WTC11 (cell line): ENCODE data around the gene CLOCK. TPM values are rescaled to one million over a fixed set of nuclear protein-coding genes. Genes with fewer than 3 reads are reported as not detected.
A peak's percentile ranks its signal among the peaks of the same experiment; 100 is the strongest.
"Not testable (repeated sequence)": the region's sequence is repeated elsewhere in the genome, so short reads cannot be mapped to it uniquely, and the experiment has no call there.

Experiments used
- ATAC-seq: fragments of 200-7000 bp; cut with Tn5 transposase; 2 replicates; pipeline ENCODE4 v1.10.0; 2021; ENCODE audit warnings: mild to moderate bottlenecking, moderate library complexity
- CTCF ChIA-PET: fragments of 300-600 bp; sonication (Branson Sonifier 250); formaldehyde crosslinking; loops from one replicate; lab custom pipeline; 2021; ENCODE audit warnings: antibody characterized with exemption; lab: Charles Lee
- POLR2A ChIA-PET: fragments of 350-600 bp; sonication (Branson Sonifier 250); formaldehyde crosslinking; loops from one replicate; lab custom pipeline; 2021; ENCODE audit warnings: antibody characterized with exemption; lab: Charles Lee
- DNase-seq: peaks from one replicate; pipeline ENCODE4 v3.0.0; 2021; ENCODE audit warnings: low spot score
- H3K27ac Mint-ChIP-seq: 2 replicates; pipeline ENCODE4 v1.8.0; 2021; ENCODE audit warnings: mixed read lengths
- H3K27me3 Mint-ChIP-seq: 2 replicates; pipeline ENCODE4 v1.8.0; 2021; ENCODE audit warnings: low read depth, mild to moderate bottlenecking, moderate library complexity, mixed read lengths
- H3K36me3 Mint-ChIP-seq: 2 replicates; pipeline ENCODE4 v1.8.0; 2021; ENCODE audit warnings: mixed read lengths
- H3K4me1 Mint-ChIP-seq: 2 replicates; pipeline ENCODE4 v1.8.0; 2022; ENCODE audit warnings: mixed read lengths
- H3K4me3 Mint-ChIP-seq: 2 replicates; pipeline ENCODE4 v1.8.0; 2021; ENCODE audit warnings: mild to moderate bottlenecking, moderate library complexity, mixed read lengths
- H3K9me3 Mint-ChIP-seq: 2 replicates; pipeline ENCODE4 v1.8.0; 2021; ENCODE audit warnings: mixed read lengths
- ATF1 ChIP-seq: sonication (generic); formaldehyde crosslinking; IDR thresholded peaks from 2 replicates; pipeline ENCODE4 v1.8.1; 2023; ENCODE audit warnings: mild to moderate bottlenecking, moderate library complexity, missing genetic modification reagents
- EMX1 ChIP-seq: fragments of 250-450 bp; sonication (Bioruptor Pico); IDR thresholded peaks from 2 replicates; pipeline ENCODE4 v1.8.0; 2021; ENCODE audit warnings: mild to moderate bottlenecking
- ETV6 ChIP-seq: sonication (generic); formaldehyde crosslinking; IDR thresholded peaks from 2 replicates; pipeline ENCODE4 v1.8.1; 2022; ENCODE audit warnings: mild to moderate bottlenecking, missing genetic modification reagents
- FOXJ3 ChIP-seq: sonication (generic); formaldehyde crosslinking; IDR thresholded peaks from 2 replicates; pipeline ENCODE4 v1.9.0; 2021; ENCODE audit warnings: missing genetic modification reagents, mild to moderate bottlenecking, borderline replicate concordance
- FOXP1 ChIP-seq: sonication (generic); formaldehyde crosslinking; IDR thresholded peaks from 2 replicates; pipeline ENCODE4 v1.8.0; 2022; ENCODE audit warnings: missing genetic modification reagents, mild to moderate bottlenecking, moderate library complexity, borderline replicate concordance
- GABPB1 ChIP-seq: sonication (generic); formaldehyde crosslinking; IDR thresholded peaks from 2 replicates; pipeline ENCODE4 v1.8.1; 2023; ENCODE audit warnings: mild to moderate bottlenecking, missing genetic modification reagents
- GTF2I ChIP-seq: fragments of 250-450 bp; sonication (Bioruptor Pico); conservative IDR thresholded peaks from 2 replicates; pipeline ENCODE4 v1.4.0; 2021; ENCODE audit warnings: mild to moderate bottlenecking
- IRF2 ChIP-seq: sonication (generic); formaldehyde crosslinking; IDR thresholded peaks from 2 replicates; pipeline ENCODE4 v1.8.0; 2022; ENCODE audit warnings: low read depth, missing genetic modification reagents, borderline replicate concordance
- NFYB ChIP-seq: sonication (generic); formaldehyde crosslinking; conservative IDR thresholded peaks from 2 replicates; pipeline ENCODE4 v1.8.0; 2022; ENCODE audit warnings: low read depth, missing genetic modification reagents
- NR3C1 ChIP-seq: sonication (generic); formaldehyde crosslinking; conservative IDR thresholded peaks from 2 replicates; pipeline ENCODE4 v1.8.1; 2023; ENCODE audit warnings: low read depth, mild to moderate bottlenecking, missing genetic modification reagents
- SMAD3 ChIP-seq: sonication (generic); formaldehyde crosslinking; IDR thresholded peaks from 2 replicates; pipeline ENCODE4 v1.8.0; 2022; ENCODE audit warnings: missing genetic modification reagents, mild to moderate bottlenecking, borderline replicate concordance
- TEAD4 ChIP-seq: sonication (generic); formaldehyde crosslinking; IDR thresholded peaks from 2 replicates; pipeline ENCODE4 v1.8.0; 2022; ENCODE audit warnings: mild to moderate bottlenecking, missing genetic modification reagents
- TP53 ChIP-seq: sonication (generic); formaldehyde crosslinking; IDR thresholded peaks from 2 replicates; pipeline ENCODE4 v1.8.1; 2023; ENCODE audit warnings: mild to moderate bottlenecking, missing genetic modification reagents
- ZNF396 ChIP-seq: fragments of 250-450 bp; sonication (Bioruptor Pico); IDR thresholded peaks from 2 replicates; pipeline ENCODE4 v1.8.0; 2021; ENCODE audit warnings: mild to moderate bottlenecking, moderate library complexity, borderline replicate concordance
- ZNF416 ChIP-seq: fragments of 250-450 bp; sonication (Bioruptor Pico); IDR thresholded peaks from 2 replicates; pipeline ENCODE4 v1.9.0; 2021; ENCODE audit warnings: mild to moderate bottlenecking, inconsistent platforms
- total RNA-seq: library from RNA; stranded (reverse); gene quantifications from 3 replicates; pipeline ENCODE4 v1.2.3, GENCODE V29; 2021
- TF ChIP-seq, protein P1 (sequence below): sonication (generic); formaldehyde crosslinking; IDR thresholded peaks from 2 replicates; pipeline ENCODE4 v1.8.0; 2023; ENCODE audit warnings: missing genetic modification reagents, mild to moderate bottlenecking, borderline replicate concordance
- TF ChIP-seq, protein P2 (sequence below): sonication (generic); formaldehyde crosslinking; IDR thresholded peaks from 2 replicates; pipeline ENCODE4 v1.8.0; 2023; ENCODE audit warnings: mild to moderate bottlenecking, missing genetic modification reagents
- TF ChIP-seq, protein P3 (sequence below): sonication (generic); formaldehyde crosslinking; IDR thresholded peaks from 2 replicates; pipeline ENCODE4 v1.8.1; 2023; ENCODE audit warnings: mild to moderate bottlenecking, missing genetic modification reagents, moderate library complexity
- TF ChIP-seq, protein P4 (sequence below): sonication (generic); formaldehyde crosslinking; IDR thresholded peaks from 2 replicates; pipeline ENCODE4 v1.8.0; 2022; ENCODE audit warnings: mild to moderate bottlenecking, missing genetic modification reagents
- TF ChIP-seq, protein P5 (sequence below): sonication (generic); formaldehyde crosslinking; IDR thresholded peaks from 2 replicates; pipeline ENCODE4 v1.8.1; 2023; ENCODE audit warnings: mild to moderate bottlenecking, moderate library complexity, missing genetic modification reagents

Gene CLOCK
- total RNA-seq, 1 experiment from 2014 or later, result 18.6 TPM

DNA sequence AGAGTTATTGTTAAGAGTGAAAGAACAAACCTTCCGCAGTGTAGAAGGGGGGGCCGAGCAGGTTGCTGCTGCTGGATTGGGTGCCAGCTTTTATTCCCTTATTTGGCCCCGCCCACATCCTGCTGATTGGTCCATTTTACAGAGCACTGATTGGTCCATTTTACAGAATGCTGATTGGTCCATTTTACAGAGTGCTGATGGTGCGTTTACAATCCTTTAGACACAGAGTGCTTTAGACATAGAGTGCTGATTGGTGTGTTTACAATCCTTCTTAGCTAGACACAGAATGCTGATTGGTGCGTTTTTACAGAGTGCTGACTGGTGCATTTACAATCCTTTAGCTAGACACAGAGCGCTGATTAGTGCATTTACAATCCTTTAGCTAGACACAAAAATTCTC, 5.3 kb upstream of the CLOCK start:
- H3K4me1 Mint-ChIP-seq, result peaks cover 39% of the 10 kb centered on the region
- DNase-seq, H3K4me3 Mint-ChIP-seq, POLR2A ChIA-PET, H3K9me3 Mint-ChIP-seq, ATAC-seq, H3K36me3 Mint-ChIP-seq, H3K27ac Mint-ChIP-seq, CTCF ChIA-PET, H3K27me3 Mint-ChIP-seq: not testable (repeated sequence)
- peak; percentile 59 for TF ChIP-seq NFYB

DNA sequence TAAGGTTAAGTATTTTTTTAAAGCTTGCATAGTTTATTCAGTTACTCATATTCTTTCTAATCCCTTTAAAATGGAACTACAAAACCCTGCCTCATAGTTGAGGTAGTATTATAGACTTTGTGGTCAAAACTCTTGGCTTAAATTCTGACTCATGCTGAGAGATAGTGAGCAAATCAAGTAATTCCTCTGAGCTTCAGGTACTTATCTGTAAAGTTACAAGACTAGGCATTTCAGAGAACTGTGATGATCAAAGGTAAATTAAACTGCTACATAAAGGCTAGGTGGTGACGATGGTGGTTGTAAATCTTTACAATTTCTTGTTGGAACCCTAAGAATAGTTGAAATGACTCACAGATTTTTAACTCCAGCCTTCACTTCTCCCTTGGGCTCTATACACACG, 3.2 kb upstream of the CLOCK start:
- H3K4me1 Mint-ChIP-seq, result peaks cover 39% of the 10 kb centered on the region

DNA sequence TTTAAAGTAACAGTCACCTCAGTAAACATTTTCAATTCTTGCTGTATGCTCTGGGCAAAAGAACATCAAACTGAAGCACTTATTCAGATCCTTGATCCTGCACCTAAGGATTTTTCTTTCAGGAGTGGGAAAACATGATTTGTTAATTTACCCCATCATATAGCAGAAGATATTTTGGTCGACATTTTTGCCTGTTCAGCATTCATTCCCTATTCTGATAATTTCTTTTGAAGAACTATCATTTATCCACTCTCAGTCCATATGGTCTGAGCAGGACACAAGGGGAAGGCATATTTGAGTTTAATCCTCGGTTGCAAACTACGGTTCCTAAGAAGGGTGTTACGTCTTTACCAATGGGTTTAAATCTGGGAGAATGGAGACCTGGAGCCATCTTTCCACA, 1.2 kb upstream of the CLOCK start:
- Mint-ChIP-seq H3K27ac (peak overlapping the region; percentile 97), H3K4me3 (peak overlapping the region; percentile 91), H3K4me1 (peaks cover 50% of the 10 kb centered on the region), H3K9me3 (peaks cover 7% of the 10 kb centered on the region), H3K27me3 (no peaks in the 10 kb centered on the region), H3K36me3 (peaks cover 3% of the 10 kb centered on the region; the same call in 1 of the 2 replicates)
- CTCF ChIA-PET, result no interaction called here
- DNase-seq (no peak), ATAC-seq (no peak)
- POLR2A ChIA-PET, result no interaction called here
- TF ChIP-seq TP53 (CRISPR knock-in tag) (no peak), FOXP1 (CRISPR knock-in tag) (no peak), GABPB1 (CRISPR knock-in tag) (no peak), ETV6 (no peak), FOXJ3 (CRISPR knock-in tag) (no peak)
- TF ChIP-seq, protein P1, sequence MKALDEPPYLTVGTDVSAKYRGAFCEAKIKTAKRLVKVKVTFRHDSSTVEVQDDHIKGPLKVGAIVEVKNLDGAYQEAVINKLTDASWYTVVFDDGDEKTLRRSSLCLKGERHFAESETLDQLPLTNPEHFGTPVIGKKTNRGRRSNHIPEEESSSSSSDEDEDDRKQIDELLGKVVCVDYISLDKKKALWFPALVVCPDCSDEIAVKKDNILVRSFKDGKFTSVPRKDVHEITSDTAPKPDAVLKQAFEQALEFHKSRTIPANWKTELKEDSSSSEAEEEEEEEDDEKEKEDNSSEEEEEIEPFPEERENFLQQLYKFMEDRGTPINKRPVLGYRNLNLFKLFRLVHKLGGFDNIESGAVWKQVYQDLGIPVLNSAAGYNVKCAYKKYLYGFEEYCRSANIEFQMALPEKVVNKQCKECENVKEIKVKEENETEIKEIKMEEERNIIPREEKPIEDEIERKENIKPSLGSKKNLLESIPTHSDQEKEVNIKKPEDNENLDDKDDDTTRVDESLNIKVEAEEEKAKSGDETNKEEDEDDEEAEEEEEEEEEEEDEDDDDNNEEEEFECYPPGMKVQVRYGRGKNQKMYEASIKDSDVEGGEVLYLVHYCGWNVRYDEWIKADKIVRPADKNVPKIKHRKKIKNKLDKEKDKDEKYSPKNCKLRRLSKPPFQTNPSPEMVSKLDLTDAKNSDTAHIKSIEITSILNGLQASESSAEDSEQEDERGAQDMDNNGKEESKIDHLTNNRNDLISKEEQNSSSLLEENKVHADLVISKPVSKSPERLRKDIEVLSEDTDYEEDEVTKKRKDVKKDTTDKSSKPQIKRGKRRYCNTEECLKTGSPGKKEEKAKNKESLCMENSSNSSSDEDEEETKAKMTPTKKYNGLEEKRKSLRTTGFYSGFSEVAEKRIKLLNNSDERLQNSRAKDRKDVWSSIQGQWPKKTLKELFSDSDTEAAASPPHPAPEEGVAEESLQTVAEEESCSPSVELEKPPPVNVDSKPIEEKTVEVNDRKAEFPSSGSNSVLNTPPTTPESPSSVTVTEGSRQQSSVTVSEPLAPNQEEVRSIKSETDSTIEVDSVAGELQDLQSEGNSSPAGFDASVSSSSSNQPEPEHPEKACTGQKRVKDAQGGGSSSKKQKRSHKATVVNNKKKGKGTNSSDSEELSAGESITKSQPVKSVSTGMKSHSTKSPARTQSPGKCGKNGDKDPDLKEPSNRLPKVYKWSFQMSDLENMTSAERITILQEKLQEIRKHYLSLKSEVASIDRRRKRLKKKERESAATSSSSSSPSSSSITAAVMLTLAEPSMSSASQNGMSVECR (CRISPR knock-in tag), result no peak

More for the DNA sequence above, 3.2 kb upstream of the CLOCK start:
- no peaks in the 10 kb centered on the region for H3K27me3 Mint-ChIP-seq
- no peak overlapping the region for H3K4me3 Mint-ChIP-seq
- DNase-seq (no peak), ATAC-seq (no peak)
- CTCF ChIA-PET, result no interaction called here
- TF ChIP-seq ETV6 (no peak), ZNF396 (CRISPR knock-in tag) (no peak), ATF1 (CRISPR knock-in tag) (no peak), IRF2 (CRISPR knock-in tag) (no peak), TEAD4 (CRISPR knock-in tag) (no peak), EMX1 (CRISPR knock-in tag) (no peak), GTF2I (CRISPR knock-in tag) (no peak), NR3C1 (no peak), SMAD3 (CRISPR knock-in tag) (no peak), ZNF416 (CRISPR knock-in tag) (no peak)
- TF ChIP-seq, protein P2, sequence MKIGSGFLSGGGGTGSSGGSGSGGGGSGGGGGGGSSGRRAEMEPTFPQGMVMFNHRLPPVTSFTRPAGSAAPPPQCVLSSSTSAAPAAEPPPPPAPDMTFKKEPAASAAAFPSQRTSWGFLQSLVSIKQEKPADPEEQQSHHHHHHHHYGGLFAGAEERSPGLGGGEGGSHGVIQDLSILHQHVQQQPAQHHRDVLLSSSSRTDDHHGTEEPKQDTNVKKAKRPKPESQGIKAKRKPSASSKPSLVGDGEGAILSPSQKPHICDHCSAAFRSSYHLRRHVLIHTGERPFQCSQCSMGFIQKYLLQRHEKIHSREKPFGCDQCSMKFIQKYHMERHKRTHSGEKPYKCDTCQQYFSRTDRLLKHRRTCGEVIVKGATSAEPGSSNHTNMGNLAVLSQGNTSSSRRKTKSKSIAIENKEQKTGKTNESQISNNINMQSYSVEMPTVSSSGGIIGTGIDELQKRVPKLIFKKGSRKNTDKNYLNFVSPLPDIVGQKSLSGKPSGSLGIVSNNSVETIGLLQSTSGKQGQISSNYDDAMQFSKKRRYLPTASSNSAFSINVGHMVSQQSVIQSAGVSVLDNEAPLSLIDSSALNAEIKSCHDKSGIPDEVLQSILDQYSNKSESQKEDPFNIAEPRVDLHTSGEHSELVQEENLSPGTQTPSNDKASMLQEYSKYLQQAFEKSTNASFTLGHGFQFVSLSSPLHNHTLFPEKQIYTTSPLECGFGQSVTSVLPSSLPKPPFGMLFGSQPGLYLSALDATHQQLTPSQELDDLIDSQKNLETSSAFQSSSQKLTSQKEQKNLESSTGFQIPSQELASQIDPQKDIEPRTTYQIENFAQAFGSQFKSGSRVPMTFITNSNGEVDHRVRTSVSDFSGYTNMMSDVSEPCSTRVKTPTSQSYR, result no peak
- TF ChIP-seq, protein P3, sequence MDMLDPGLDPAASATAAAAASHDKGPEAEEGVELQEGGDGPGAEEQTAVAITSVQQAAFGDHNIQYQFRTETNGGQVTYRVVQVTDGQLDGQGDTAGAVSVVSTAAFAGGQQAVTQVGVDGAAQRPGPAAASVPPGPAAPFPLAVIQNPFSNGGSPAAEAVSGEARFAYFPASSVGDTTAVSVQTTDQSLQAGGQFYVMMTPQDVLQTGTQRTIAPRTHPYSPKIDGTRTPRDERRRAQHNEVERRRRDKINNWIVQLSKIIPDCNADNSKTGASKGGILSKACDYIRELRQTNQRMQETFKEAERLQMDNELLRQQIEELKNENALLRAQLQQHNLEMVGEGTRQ (CRISPR knock-in tag), result no peak
- TF ChIP-seq, protein P4, sequence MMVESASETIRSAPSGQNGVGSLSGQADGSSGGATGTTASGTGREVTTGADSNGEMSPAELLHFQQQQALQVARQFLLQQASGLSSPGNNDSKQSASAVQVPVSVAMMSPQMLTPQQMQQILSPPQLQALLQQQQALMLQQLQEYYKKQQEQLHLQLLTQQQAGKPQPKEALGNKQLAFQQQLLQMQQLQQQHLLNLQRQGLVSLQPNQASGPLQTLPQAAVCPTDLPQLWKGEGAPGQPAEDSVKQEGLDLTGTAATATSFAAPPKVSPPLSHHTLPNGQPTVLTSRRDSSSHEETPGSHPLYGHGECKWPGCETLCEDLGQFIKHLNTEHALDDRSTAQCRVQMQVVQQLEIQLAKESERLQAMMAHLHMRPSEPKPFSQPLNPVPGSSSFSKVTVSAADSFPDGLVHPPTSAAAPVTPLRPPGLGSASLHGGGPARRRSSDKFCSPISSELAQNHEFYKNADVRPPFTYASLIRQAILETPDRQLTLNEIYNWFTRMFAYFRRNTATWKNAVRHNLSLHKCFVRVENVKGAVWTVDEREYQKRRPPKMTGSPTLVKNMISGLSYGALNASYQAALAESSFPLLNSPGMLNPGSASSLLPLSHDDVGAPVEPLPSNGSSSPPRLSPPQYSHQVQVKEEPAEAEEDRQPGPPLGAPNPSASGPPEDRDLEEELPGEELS (CRISPR knock-in tag), result no peak
- TF ChIP-seq, protein P5, sequence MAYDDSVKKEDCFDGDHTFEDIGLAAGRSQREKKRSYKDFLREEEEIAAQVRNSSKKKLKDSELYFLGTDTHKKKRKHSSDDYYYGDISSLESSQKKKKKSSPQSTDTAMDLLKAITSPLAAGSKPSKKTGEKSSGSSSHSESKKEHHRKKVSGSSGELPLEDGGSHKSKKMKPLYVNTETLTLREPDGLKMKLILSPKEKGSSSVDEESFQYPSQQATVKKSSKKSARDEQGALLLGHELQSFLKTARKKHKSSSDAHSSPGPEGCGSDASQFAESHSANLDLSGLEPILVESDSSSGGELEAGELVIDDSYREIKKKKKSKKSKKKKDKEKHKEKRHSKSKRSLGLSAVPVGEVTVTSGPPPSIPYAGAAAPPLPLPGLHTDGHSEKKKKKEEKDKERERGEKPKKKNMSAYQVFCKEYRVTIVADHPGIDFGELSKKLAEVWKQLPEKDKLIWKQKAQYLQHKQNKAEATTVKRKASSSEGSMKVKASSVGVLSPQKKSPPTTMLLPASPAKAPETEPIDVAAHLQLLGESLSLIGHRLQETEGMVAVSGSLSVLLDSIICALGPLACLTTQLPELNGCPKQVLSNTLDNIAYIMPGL (CRISPR knock-in tag), result no peak
- POLR2A ChIA-PET, result no interaction called here
- H3K27ac Mint-ChIP-seq, result no peak overlapping the region
- peaks cover 7% of the 10 kb centered on the region for H3K9me3 Mint-ChIP-seq
- H3K36me3 Mint-ChIP-seq, result peaks cover 3% of the 10 kb centered on the region; the same call in 1 of the 2 replicates
